Lower lobe of right lung (tissue), 2 donors: Measurements from ENCODE around the gene CTSW. TPM values are rescaled to one million over a fixed set of nuclear protein-coding genes. Genes with fewer than 3 reads are reported as not detected.

ENCODE experiments used
- ATAC-seq, 2 donors: fragments of 200-7000 bp; cut with Tn5 transposase; one replicate each; pipeline ENCODE4 v1.9.1; 2020 to 2022; ENCODE audit warnings: mild to moderate bottlenecking in 2 of 2, moderate library complexity in 2 of 2
- DNase-seq: peaks from one replicate; pipeline ENCODE4 v3.0.0-alpha.2; 2020
- H3K27ac ChIP-seq: fragments of 200-600 bp; one replicate; pipeline ENCODE4 v1.8.0; 2022
- H3K27me3 ChIP-seq: fragments of 200-600 bp; one replicate; pipeline ENCODE4 v1.8.0; 2022; ENCODE audit warnings: low read depth
- H3K36me3 ChIP-seq: fragments of 200-600 bp; one replicate; pipeline ENCODE4 v1.8.0; 2022; ENCODE audit warnings: mild to moderate bottlenecking
- H3K4me1 ChIP-seq: fragments of 200-600 bp; one replicate; pipeline ENCODE4 v1.8.0; 2022
- H3K4me3 ChIP-seq: fragments of 200-600 bp; one replicate; pipeline ENCODE4 v1.8.0; 2022; ENCODE audit warnings: mild to moderate bottlenecking
- H3K9me3 ChIP-seq: fragments of 200-600 bp; one replicate; pipeline ENCODE4 v1.8.0; 2022
- CTCF ChIP-seq: fragments of 200-600 bp; IDR thresholded peaks from one replicate; pipeline ENCODE4 v1.8.0; 2022; ENCODE audit warnings: antibody characterized with exemption, mild to moderate bottlenecking
- intact Hi-C: fragments of 100-400 bp; cut with DNase I; formaldehyde crosslinking; loops from one replicate; pipeline ENCODE4 v1.11.0; 2022
- total RNA-seq: library from RNA; stranded (reverse); fragmentation: NEBNext Ultra II Directional; extraction: Animal tissue kit (Norgen Biotek cat#: 25700); gene quantifications from one replicate; pipeline ENCODE4 v1.2.1, GENCODE V29; 2021
- donor health status: DM: no; HTN: yes; CAD: no; lungs with severe emphysema.

Gene CTSW
- total RNA-seq, 1 donor from 2014 or later, result 20.6 TPM

GRCh38 chr11:65895482-65895981 is 15.9 kb downstream of the CTSW start:
- Histone ChIP-seq H3K4me1 (peaks cover 59% of the 10 kb centered on the region), H3K9me3 (no peaks in the 10 kb centered on the region), H3K27ac (no peak overlapping the region), H3K36me3 (no peaks in the 10 kb centered on the region), H3K27me3 (no peaks in the 10 kb centered on the region), H3K4me3 (no peak overlapping the region)
- DNase-seq (peak; percentile 4), ATAC-seq (no peak)
- TF ChIP-seq CTCF, result no peak
- intact Hi-C loops, result no loop called here

- intact Hi-C loops, result no loop called here
- H3K27ac ChIP-seq, result no peak overlapping the region
- no peak for ATAC-seq
Measured at GRCh38 chr11:65896034-65896999, 16.7 kb downstream of the CTSW start.

GRCh38 chr11:65897020-65897471 is 17.4 kb downstream of the CTSW start:
- H3K4me3 ChIP-seq, result no peak overlapping the region
- H3K36me3 ChIP-seq, result no peaks in the 10 kb centered on the region
- H3K4me1 ChIP-seq, result peaks cover 52% of the 10 kb centered on the region
- no peak overlapping the region for H3K27ac ChIP-seq
- DNase-seq (no peak), ATAC-seq (no peak)
- intact Hi-C loops, result no loop called here
- no peaks in the 10 kb centered on the region for H3K9me3 ChIP-seq
- no peaks in the 10 kb centered on the region for H3K27me3 ChIP-seq
- TF ChIP-seq CTCF, result no peak

More at GRCh38 chr11:65896034-65896999, 16.7 kb downstream of the CTSW start:
- no peaks in the 10 kb centered on the region for H3K36me3 ChIP-seq
- peak; percentile 26 for DNase-seq
- no peaks in the 10 kb centered on the region for H3K9me3 ChIP-seq
- H3K4me1 ChIP-seq, result peaks cover 60% of the 10 kb centered on the region
- no peak for TF ChIP-seq CTCF
- no peak overlapping the region for H3K4me3 ChIP-seq
- H3K27me3 ChIP-seq, result no peaks in the 10 kb centered on the region

GRCh38 chr11:65898656-65899355 is 19.2 kb downstream of the CTSW start:
- DNase-seq (peak; percentile 15), ATAC-seq (no peak)
- Histone ChIP-seq H3K4me1 (peaks cover 35% of the 10 kb centered on the region), H3K27me3 (no peaks in the 10 kb centered on the region), H3K9me3 (no peaks in the 10 kb centered on the region), H3K36me3 (no peaks in the 10 kb centered on the region), H3K4me3 (peak overlapping the region; percentile 64), H3K27ac (peak overlapping the region; percentile 53)
- TF ChIP-seq CTCF, result no peak
- intact Hi-C loops, result no loop called here

GRCh38 chr11:65899356-65900124 is 19.9 kb downstream of the CTSW start:
- ATAC-seq (peak; percentile 61 to 67), DNase-seq (peak; percentile 76)
- Histone ChIP-seq H3K36me3 (no peaks in the 10 kb centered on the region), H3K27me3 (no peaks in the 10 kb centered on the region), H3K27ac (peak overlapping the region; percentile 53), H3K9me3 (no peaks in the 10 kb centered on the region), H3K4me3 (peak overlapping the region; percentile 64), H3K4me1 (peaks cover 27% of the 10 kb centered on the region)
- intact Hi-C loops, result no loop called here
- no peak for TF ChIP-seq CTCF
